Ramos (cell line): ENCODE results near the gene TANGO6.
"Not testable (repeated sequence)": the region's sequence is repeated elsewhere in the genome, so short reads cannot be mapped to it uniquely, and the experiment has no call there.

Experiments used
- in situ Hi-C: fragments of 300-500 bp; cut with MboI; formaldehyde crosslinking; loops from one replicate; pipeline ENCODE4 v1.14.3; 2022; ENCODE audit warnings: low sequenced_read_pairs; ENCODE audit not compliant: unreplicated experiment

TANGO6 gene

GRCh38 chr16:69048328-69049120, 205.2 kb downstream of the TANGO6 start:
- in situ Hi-C loops, result no loop called here

GRCh38 chr16:69049146-69049545, 205.8 kb downstream of the TANGO6 start:
- in situ Hi-C loops, result no loop called here

GRCh38 chr16:69049603-69050375, 206.5 kb downstream of the TANGO6 start:
- in situ Hi-C loops, result no loop called here

GRCh38 chr16:69051517-69051830, 208.1 kb downstream of the TANGO6 start:
- in situ Hi-C loops, result not testable (repeated sequence)

- in situ Hi-C loops, result no loop called here
Observed at GRCh38 chr16:69055008-69055407, 211.7 kb downstream of the TANGO6 start.

GRCh38 chr16:69055980-69056379, 212.6 kb downstream of the TANGO6 start:
- in situ Hi-C loops, result no loop called here

- in situ Hi-C loops, result no loop called here
Observed at GRCh38 chr16:69056421-69056820, 213.1 kb downstream of the TANGO6 start.

- in situ Hi-C loops, result no loop called here
Observed at GRCh38 chr16:69057400-69058378, 214.4 kb downstream of the TANGO6 start.

GRCh38 chr16:69063491-69063890, 220.2 kb downstream of the TANGO6 start:
- in situ Hi-C loops, result not testable (repeated sequence)

GRCh38 chr16:69064124-69064763, 220.9 kb downstream of the TANGO6 start:
- in situ Hi-C loops, result no loop called here

GRCh38 chr16:69064764-69065313, 221.5 kb downstream of the TANGO6 start:
- in situ Hi-C loops, result no loop called here

- in situ Hi-C loops, result no loop called here
Observed at GRCh38 chr16:69069504-69069903, 226.2 kb downstream of the TANGO6 start.

- in situ Hi-C loops, result no loop called here
Observed at GRCh38 chr16:69071036-69071435, 227.7 kb downstream of the TANGO6 start.

- in situ Hi-C loops, result no loop called here
Observed at GRCh38 chr16:69072640-69072974, 229.3 kb downstream of the TANGO6 start.

- in situ Hi-C loops, result no loop called here
Observed at GRCh38 chr16:69073181-69073702, 229.9 kb downstream of the TANGO6 start.

GRCh38 chr16:69077251-69077650, 233.9 kb downstream of the TANGO6 start:
- in situ Hi-C loops, result no loop called here

- in situ Hi-C loops, result no loop called here
Observed at GRCh38 chr16:69078073-69078472, 234.7 kb downstream of the TANGO6 start.

- in situ Hi-C loops, result no loop called here
Observed at GRCh38 chr16:69079697-69080096, 236.4 kb downstream of the TANGO6 start.

- in situ Hi-C loops, result no loop called here
Observed at GRCh38 chr16:69083306-69083941, 240.1 kb downstream of the TANGO6 start.
